ENCODE data around the gene COX19. TPM values are rescaled to one million over a fixed set of nuclear protein-coding genes. Genes with fewer than 3 reads are reported as not detected.

COX19 gene
- total and polyA plus RNA-seq, 2 of the 13 experiments (the other 11 are each of a cell fraction or from before 2014, with no cell fraction given), result 11.5 to 21.7 TPM

GRCh38 chr7:992709-993607 lies 17.6 kb upstream of the COX19 start (continued):
- peak; percentile 73 for TF ChIP-seq ZHX2 (IDR thresholded peaks at IDR 0.05; ENCODE audit: low read depth)
- no peak for TF ChIP-seq ZHX2 (CRISPR knock-in tag; IDR thresholded peaks at IDR 0.05; ENCODE audit: borderline replicate concordance)
- TF ChIP-seq, protein P1, sequence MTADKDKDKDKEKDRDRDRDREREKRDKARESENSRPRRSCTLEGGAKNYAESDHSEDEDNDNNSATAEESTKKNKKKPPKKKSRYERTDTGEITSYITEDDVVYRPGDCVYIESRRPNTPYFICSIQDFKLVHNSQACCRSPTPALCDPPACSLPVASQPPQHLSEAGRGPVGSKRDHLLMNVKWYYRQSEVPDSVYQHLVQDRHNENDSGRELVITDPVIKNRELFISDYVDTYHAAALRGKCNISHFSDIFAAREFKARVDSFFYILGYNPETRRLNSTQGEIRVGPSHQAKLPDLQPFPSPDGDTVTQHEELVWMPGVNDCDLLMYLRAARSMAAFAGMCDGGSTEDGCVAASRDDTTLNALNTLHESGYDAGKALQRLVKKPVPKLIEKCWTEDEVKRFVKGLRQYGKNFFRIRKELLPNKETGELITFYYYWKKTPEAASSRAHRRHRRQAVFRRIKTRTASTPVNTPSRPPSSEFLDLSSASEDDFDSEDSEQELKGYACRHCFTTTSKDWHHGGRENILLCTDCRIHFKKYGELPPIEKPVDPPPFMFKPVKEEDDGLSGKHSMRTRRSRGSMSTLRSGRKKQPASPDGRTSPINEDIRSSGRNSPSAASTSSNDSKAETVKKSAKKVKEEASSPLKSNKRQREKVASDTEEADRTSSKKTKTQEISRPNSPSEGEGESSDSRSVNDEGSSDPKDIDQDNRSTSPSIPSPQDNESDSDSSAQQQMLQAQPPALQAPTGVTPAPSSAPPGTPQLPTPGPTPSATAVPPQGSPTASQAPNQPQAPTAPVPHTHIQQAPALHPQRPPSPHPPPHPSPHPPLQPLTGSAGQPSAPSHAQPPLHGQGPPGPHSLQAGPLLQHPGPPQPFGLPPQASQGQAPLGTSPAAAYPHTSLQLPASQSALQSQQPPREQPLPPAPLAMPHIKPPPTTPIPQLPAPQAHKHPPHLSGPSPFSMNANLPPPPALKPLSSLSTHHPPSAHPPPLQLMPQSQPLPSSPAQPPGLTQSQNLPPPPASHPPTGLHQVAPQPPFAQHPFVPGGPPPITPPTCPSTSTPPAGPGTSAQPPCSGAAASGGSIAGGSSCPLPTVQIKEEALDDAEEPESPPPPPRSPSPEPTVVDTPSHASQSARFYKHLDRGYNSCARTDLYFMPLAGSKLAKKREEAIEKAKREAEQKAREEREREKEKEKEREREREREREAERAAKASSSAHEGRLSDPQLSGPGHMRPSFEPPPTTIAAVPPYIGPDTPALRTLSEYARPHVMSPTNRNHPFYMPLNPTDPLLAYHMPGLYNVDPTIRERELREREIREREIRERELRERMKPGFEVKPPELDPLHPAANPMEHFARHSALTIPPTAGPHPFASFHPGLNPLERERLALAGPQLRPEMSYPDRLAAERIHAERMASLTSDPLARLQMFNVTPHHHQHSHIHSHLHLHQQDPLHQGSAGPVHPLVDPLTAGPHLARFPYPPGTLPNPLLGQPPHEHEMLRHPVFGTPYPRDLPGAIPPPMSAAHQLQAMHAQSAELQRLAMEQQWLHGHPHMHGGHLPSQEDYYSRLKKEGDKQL (CRISPR knock-in tag; IDR thresholded peaks at IDR 0.05; ENCODE audit: low read depth), result no peak
- TF ChIP-seq TBX2 (CRISPR knock-in tag; IDR thresholded peaks at IDR 0.05; ENCODE audit: borderline replicate concordance), result peak; percentile 80; the same call in 1 of the 2 replicates
- TF ChIP-seq, protein P2, sequence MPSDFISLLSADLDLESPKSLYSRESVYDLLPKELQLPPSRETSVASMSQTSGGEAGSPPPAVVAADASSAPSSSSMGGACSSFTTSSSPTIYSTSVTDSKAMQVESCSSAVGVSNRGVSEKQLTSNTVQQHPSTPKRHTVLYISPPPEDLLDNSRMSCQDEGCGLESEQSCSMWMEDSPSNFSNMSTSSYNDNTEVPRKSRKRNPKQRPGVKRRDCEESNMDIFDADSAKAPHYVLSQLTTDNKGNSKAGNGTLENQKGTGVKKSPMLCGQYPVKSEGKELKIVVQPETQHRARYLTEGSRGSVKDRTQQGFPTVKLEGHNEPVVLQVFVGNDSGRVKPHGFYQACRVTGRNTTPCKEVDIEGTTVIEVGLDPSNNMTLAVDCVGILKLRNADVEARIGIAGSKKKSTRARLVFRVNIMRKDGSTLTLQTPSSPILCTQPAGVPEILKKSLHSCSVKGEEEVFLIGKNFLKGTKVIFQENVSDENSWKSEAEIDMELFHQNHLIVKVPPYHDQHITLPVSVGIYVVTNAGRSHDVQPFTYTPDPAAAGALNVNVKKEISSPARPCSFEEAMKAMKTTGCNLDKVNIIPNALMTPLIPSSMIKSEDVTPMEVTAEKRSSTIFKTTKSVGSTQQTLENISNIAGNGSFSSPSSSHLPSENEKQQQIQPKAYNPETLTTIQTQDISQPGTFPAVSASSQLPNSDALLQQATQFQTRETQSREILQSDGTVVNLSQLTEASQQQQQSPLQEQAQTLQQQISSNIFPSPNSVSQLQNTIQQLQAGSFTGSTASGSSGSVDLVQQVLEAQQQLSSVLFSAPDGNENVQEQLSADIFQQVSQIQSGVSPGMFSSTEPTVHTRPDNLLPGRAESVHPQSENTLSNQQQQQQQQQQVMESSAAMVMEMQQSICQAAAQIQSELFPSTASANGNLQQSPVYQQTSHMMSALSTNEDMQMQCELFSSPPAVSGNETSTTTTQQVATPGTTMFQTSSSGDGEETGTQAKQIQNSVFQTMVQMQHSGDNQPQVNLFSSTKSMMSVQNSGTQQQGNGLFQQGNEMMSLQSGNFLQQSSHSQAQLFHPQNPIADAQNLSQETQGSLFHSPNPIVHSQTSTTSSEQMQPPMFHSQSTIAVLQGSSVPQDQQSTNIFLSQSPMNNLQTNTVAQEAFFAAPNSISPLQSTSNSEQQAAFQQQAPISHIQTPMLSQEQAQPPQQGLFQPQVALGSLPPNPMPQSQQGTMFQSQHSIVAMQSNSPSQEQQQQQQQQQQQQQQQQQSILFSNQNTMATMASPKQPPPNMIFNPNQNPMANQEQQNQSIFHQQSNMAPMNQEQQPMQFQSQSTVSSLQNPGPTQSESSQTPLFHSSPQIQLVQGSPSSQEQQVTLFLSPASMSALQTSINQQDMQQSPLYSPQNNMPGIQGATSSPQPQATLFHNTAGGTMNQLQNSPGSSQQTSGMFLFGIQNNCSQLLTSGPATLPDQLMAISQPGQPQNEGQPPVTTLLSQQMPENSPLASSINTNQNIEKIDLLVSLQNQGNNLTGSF (CRISPR knock-in tag; IDR thresholded peaks at IDR 0.05), result no peak
- TF ChIP-seq, protein P3, sequence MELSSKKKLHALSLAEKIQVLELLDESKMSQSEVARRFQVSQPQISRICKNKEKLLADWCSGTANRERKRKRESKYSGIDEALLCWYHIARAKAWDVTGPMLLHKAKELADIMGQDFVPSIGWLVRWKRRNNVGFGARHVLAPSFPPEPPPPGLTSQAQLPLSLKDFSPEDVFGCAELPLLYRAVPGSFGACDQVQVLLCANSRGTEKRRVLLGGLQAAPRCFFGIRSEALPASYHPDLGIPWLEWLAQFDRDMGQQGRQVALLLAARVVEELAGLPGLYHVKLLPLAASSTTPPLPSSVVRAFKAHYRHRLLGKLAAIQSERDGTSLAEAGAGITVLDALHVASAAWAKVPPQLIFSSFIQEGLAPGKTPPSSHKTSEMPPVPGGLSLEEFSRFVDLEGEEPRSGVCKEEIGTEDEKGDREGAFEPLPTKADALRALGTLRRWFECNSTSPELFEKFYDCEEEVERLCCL (CRISPR knock-in tag; IDR thresholded peaks at IDR 0.05; ENCODE audit: borderline replicate concordance), result 0 out of 2 replicates have a peak, but pooled peaks have one; percentile 19
- TF ChIP-seq CHD4 (IDR thresholded peaks at IDR 0.05; ENCODE audit: borderline replicate concordance, low read length), result peak; percentile 83; the same call in 1 of the 2 replicates
- TF ChIP-seq ZNF232 (CRISPR knock-in tag; IDR thresholded peaks at IDR 0.05; ENCODE audit: borderline replicate concordance), result no peak; the same call in 1 of the 2 replicates
